ENCODE measurements around the gene TRAF3IP3. TPM values are rescaled to one million over a fixed set of nuclear protein-coding genes. Genes with fewer than 3 reads are reported as not detected.

Gene TRAF3IP3
- total and polyA plus RNA-seq, 5 experiments from 2014 or later = 333 to 717 (median 540) TPM

DNA sequence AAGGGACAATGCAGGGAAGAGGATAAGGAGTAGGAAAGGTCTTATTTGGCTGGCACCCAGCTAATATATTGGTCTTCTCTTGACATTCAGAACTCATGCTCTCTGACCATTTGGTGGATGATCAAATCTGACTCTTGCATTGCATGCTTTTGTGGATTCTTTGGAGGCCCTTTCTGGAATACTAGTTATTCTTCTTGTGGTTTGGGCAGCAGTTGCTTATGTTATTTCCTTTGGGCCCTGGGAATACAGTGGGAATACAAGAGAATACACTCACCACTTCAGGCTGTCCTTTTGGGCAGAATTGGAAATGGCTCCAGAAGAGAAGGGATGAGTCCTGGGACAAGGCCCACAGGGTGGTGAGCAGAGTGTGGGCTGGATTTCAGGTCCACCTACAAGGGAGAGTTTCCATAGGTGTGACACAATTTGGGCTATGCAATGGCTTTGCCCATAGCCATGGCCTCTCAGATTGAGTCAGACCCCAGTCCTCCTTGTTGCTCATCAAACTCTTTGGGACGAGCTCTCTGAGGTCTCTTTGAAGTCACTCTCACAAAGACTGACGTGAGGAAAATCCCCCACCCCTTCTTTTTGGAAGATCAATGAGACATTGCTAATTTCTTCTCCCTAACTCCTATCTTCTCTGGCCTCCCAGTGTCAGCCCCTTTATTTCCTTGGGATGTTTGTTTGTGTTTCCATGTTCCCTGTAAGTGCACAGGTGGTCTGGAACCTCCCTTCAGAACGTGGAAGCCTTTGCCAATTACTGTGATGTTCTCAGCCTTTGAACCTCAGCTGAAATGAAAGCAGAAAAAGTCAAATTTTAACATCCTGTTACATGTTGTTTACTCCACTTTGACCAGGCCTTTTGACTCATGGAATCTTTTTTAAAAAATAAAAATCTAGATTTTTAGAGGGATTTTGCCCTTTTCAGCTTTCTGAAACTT is 31.8 kb upstream of the TRAF3IP3 start:
- peaks cover 0 to 6% (median 0%) of the 10 kb centered on the region in 3 donors for H3K36me3 Mint-ChIP-seq
- DNase-seq (peak in 2 of 10 donors; percentile 13 to 15), ATAC-seq (peak; percentile 59 to 61)
- peaks cover 0 to 6% (median 0%) of the 10 kb centered on the region in 9 donors for H3K9me3 Mint-ChIP-seq
- H3K4me3 Mint-ChIP-seq = peak overlapping the region in 7 of 10 donors; percentile 20 to 83 (median 59)
- POLR2A ChIA-PET = interaction anchor here (1.4 to 2.4 kb wide), 2 partner anchors 13 to 45 kb away, joined by 4 to 14 read pairs; no protein-coding TSS in a partner anchor
- H3K4me1 Mint-ChIP-seq = peaks cover 19 to 28% (median 24%) of the 10 kb centered on the region in 4 donors
- H3K27ac Mint-ChIP-seq = peak overlapping the region; percentile 16 to 95 (median 91)
- H3K27me3 Mint-ChIP-seq = no peaks in the 10 kb centered on the region

- ATAC-seq = no peak
- no peak overlapping the region for H3K4me3 Mint-ChIP-seq
- no peaks in the 10 kb centered on the region for H3K9me3 Mint-ChIP-seq
- H3K27me3 Mint-ChIP-seq = no peaks in the 10 kb centered on the region
- peak overlapping the region in 1 of 10 donors; percentile 4 for H3K27ac Mint-ChIP-seq
- H3K4me1 Mint-ChIP-seq = peaks cover 17 to 28% (median 24%) of the 10 kb centered on the region in 4 donors
- peaks cover 0 to 2% (median 0%) of the 10 kb centered on the region in 3 donors for H3K36me3 Mint-ChIP-seq
- DNase-seq = no peak
- POLR2A ChIA-PET = interaction anchor here (0.6 to 1.2 kb wide), 4 partner anchors 27 to 1411 kb away, joined by 3 to 4 read pairs (median 4); no protein-coding TSS in a partner anchor
These were observed 28.6 kb upstream of the TRAF3IP3 start for GRCh38 chr1:209727286-209727685.

GRCh38 chr1:209727785-209728184 is 28.1 kb upstream of the TRAF3IP3 start:
- H3K4me1 Mint-ChIP-seq = peaks cover 16 to 28% (median 24%) of the 10 kb centered on the region in 4 donors
- ATAC-seq (no peak), DNase-seq (no peak)
- peaks cover 0 to 2% (median 0%) of the 10 kb centered on the region in 3 donors for H3K36me3 Mint-ChIP-seq
- H3K4me3 Mint-ChIP-seq = no peak overlapping the region
- peak overlapping the region in 3 of 10 donors; percentile 4 to 53 (median 14) for H3K27ac Mint-ChIP-seq
- no peaks in the 10 kb centered on the region for H3K27me3 Mint-ChIP-seq
- POLR2A ChIA-PET = interaction anchor here (1.1 to 1.2 kb wide), 3 partner anchors 27 to 40 kb away, joined by 3 to 4 read pairs (median 3); no protein-coding TSS in a partner anchor
- H3K9me3 Mint-ChIP-seq = no peaks in the 10 kb centered on the region

DNA sequence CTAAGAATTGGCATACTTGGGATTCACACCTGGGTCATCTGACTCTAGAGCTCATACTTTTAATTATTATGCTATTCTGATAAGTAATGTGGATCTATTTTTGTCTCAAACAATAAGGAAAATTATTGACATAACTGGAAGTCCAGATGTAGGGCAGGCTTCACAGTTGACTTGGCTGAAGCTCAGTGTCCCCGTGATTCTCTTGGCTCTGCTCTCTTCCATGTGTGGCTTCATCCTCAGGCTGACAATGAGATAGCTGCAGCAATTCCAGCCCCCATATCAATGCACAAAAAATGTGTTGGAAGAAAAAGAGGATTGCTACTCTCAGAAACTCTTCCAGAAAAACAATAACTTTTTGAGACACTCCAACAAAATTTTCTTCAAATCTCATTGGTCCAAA is 27.4 kb upstream of the TRAF3IP3 start:
- DNase-seq = no peak
- Mint-ChIP-seq H3K4me3 (no peak overlapping the region), H3K36me3 (peaks cover 0 to 2% (median 0%) of the 10 kb centered on the region in 3 donors), H3K27me3 (no peaks in the 10 kb centered on the region), H3K9me3 (no peaks in the 10 kb centered on the region), H3K27ac (no peak overlapping the region), H3K4me1 (peaks cover 18 to 27% (median 23%) of the 10 kb centered on the region in 4 donors)
- POLR2A ChIA-PET = interaction anchor here (0.7 to 1.1 kb wide), 2 partner anchors 9 to 26 kb away, joined by 3 read pairs; no protein-coding TSS in a partner anchor
- ATAC-seq = no peak

- peaks cover 12 to 17% (median 17%) of the 10 kb centered on the region in 4 donors for H3K4me1 Mint-ChIP-seq
- ATAC-seq = no peak
- H3K27ac Mint-ChIP-seq = no peak overlapping the region
- POLR2A ChIA-PET = no interaction called here
- H3K36me3 Mint-ChIP-seq = peaks cover 0 to 2% (median 0%) of the 10 kb centered on the region in 3 donors
- DNase-seq = no peak
- no peak overlapping the region for H3K4me3 Mint-ChIP-seq
- no peaks in the 10 kb centered on the region for H3K9me3 Mint-ChIP-seq
- no peaks in the 10 kb centered on the region for H3K27me3 Mint-ChIP-seq
These were observed 26.4 kb upstream of the TRAF3IP3 start for GRCh38 chr1:209729436-209729835.

DNA sequence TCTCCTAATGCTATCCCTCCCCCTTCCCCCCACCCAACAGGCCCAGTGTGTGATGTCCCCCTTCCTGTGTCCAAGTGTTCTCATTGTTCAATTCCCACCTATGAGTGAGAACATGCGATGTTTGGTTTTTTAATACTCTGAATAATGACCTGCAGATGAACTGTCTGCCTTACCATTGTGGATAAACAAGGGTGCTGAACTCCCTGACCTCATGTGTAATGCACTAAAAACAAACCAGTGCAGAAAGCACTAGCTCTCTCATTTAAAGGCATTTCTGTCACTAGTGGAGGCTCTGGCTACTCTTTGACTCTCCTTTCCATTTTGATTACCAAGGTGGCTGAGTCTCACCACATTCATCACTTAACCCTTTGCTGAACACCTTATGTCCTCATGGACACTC is 23.1 kb upstream of the TRAF3IP3 start:
- Mint-ChIP-seq H3K4me3 (no peak overlapping the region), H3K27me3 (no peaks in the 10 kb centered on the region), H3K9me3 (no peaks in the 10 kb centered on the region), H3K27ac (no peak overlapping the region), H3K4me1 (peaks cover 0 to 8% (median under 1%) of the 10 kb centered on the region in 4 donors), H3K36me3 (peaks cover 0 to 2% (median 0%) of the 10 kb centered on the region in 3 donors)
- POLR2A ChIA-PET = no interaction called here
- DNase-seq (no peak), ATAC-seq (no peak)

DNA sequence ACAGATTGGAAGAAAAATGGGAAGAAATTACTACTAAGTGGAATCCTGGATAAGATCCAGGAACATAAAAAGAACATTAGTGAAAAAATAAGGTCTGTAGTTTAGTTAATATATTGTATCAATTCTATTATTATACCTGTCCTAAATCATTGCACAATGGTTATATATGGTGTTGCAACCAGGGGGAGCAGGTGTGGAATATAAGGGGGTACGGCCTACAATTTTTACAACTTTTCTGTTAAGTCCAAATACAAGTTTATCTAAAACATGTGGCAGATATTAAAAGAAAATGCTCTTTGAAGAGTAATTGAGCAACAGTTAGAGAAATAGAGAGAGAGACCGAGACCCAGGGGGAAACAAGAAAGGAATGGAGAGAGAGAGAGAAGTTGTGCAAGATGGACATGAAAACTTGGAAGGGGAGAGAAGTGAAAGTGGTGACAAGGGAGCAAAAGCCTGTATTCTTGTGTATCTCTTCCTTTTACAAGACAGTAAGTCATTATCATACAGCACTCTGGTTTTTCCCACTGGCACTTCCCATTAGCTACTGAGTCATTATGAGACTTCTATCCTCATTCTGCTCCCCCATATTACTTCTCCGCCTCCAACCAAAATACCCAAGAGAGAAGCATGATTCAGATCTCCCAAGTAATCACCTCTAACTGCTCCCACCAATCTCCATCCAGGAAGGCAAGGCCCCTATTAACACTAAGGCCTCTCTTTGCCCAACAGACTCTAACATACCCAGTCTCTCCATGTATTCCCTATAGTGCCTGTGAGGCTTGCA is 22.3 kb upstream of the TRAF3IP3 start:
- Mint-ChIP-seq H3K9me3 (no peaks in the 10 kb centered on the region), H3K36me3 (peaks cover 0 to 2% (median 0%) of the 10 kb centered on the region in 3 donors), H3K27ac (no peak overlapping the region), H3K4me3 (no peak overlapping the region), H3K4me1 (peaks cover 0 to 7% (median 0%) of the 10 kb centered on the region in 4 donors), H3K27me3 (no peaks in the 10 kb centered on the region)
- POLR2A ChIA-PET = no interaction called here
- no peak for ATAC-seq
- DNase-seq = no peak

GRCh38 chr1:209736490-209737117 is 19.2 kb upstream of the TRAF3IP3 start:
- H3K9me3 Mint-ChIP-seq = no peaks in the 10 kb centered on the region
- no peaks in the 10 kb centered on the region for H3K27me3 Mint-ChIP-seq
- ATAC-seq (no peak), DNase-seq (no peak)
- POLR2A ChIA-PET = interaction anchor here (0.9 to 1.1 kb wide), 2 partner anchors 8 to 17 kb away, joined by 3 read pairs; no protein-coding TSS in a partner anchor
- no peaks in the 10 kb centered on the region for H3K36me3 Mint-ChIP-seq
- H3K27ac Mint-ChIP-seq = no peak overlapping the region
- peaks cover under 1 to 7% (median 1%) of the 10 kb centered on the region in 4 donors for H3K4me1 Mint-ChIP-seq
- no peak overlapping the region for H3K4me3 Mint-ChIP-seq

GRCh38 chr1:209737118-209737505 is 18.7 kb upstream of the TRAF3IP3 start:
- ATAC-seq (no peak), DNase-seq (no peak)
- Mint-ChIP-seq H3K9me3 (no peaks in the 10 kb centered on the region), H3K4me3 (no peak overlapping the region), H3K4me1 (peaks cover 4 to 10% (median 6%) of the 10 kb centered on the region in 4 donors), H3K27me3 (no peaks in the 10 kb centered on the region), H3K36me3 (no peaks in the 10 kb centered on the region), H3K27ac (no peak overlapping the region)
- POLR2A ChIA-PET = interaction anchor here (0.7 to 1.1 kb wide), 3 partner anchors 9 to 16 kb away, joined by 3 to 4 read pairs (median 3); no protein-coding TSS in a partner anchor

DNA sequence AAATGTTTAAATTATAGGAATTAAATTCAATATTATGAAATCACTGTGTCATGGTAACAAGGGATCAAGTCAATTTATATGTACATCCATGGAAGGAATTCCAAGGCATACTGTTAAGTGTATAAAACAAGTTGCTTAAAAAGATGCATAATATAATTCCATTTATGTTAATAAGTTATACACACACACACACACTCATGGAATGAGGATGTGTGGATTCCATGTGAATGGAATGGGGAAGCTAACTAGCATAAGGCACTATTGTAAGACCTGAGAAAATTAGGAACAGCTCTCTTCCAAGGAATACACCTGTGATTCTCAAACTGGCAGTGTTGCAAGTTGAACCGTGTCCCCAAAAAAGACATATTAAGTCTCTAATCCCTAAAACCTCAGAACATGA is 17.6 kb upstream of the TRAF3IP3 start:
- no peak for DNase-seq
- no peaks in the 10 kb centered on the region for H3K36me3 Mint-ChIP-seq
- no peaks in the 10 kb centered on the region for H3K9me3 Mint-ChIP-seq
- H3K27ac Mint-ChIP-seq = peak overlapping the region in 1 of 10 donors; percentile 11
- no peak overlapping the region for H3K4me3 Mint-ChIP-seq
- H3K4me1 Mint-ChIP-seq = peaks cover 7 to 8% (median 8%) of the 10 kb centered on the region in 4 donors
- POLR2A ChIA-PET = no interaction called here
- H3K27me3 Mint-ChIP-seq = no peaks in the 10 kb centered on the region
- no peak for ATAC-seq

GRCh38 chr1:209741193-209741592 is 14.7 kb upstream of the TRAF3IP3 start:
- H3K9me3 Mint-ChIP-seq = no peaks in the 10 kb centered on the region
- DNase-seq (no peak), ATAC-seq (no peak)
- no peaks in the 10 kb centered on the region for H3K36me3 Mint-ChIP-seq
- no peak overlapping the region for H3K27ac Mint-ChIP-seq
- H3K4me3 Mint-ChIP-seq = no peak overlapping the region
- POLR2A ChIA-PET = interaction anchor here (1.1 kb wide), 1 partner anchor 28 kb away, joined by 3 read pairs; no protein-coding TSS in a partner anchor
- H3K4me1 Mint-ChIP-seq = peaks cover 5 to 9% (median 8%) of the 10 kb centered on the region in 4 donors
- H3K27me3 Mint-ChIP-seq = no peaks in the 10 kb centered on the region

GRCh38 chr1:209741889-209742288 is 14.0 kb upstream of the TRAF3IP3 start:
- H3K9me3 Mint-ChIP-seq = no peaks in the 10 kb centered on the region
- H3K27me3 Mint-ChIP-seq = no peaks in the 10 kb centered on the region
- POLR2A ChIA-PET = interaction anchor here (1.1 kb wide), 1 partner anchor 27 kb away, joined by 3 read pairs; no protein-coding TSS in a partner anchor
- ATAC-seq = no peak
- no peak for DNase-seq
- no peaks in the 10 kb centered on the region for H3K36me3 Mint-ChIP-seq
- H3K4me1 Mint-ChIP-seq = peaks cover 5 to 14% (median 8%) of the 10 kb centered on the region in 4 donors
- H3K27ac Mint-ChIP-seq = peak overlapping the region in 5 of 10 donors; percentile 9 to 89 (median 39)
- H3K4me3 Mint-ChIP-seq = no peak overlapping the region
